ENCODE measurements around the gene OR2D3.

DNA sequence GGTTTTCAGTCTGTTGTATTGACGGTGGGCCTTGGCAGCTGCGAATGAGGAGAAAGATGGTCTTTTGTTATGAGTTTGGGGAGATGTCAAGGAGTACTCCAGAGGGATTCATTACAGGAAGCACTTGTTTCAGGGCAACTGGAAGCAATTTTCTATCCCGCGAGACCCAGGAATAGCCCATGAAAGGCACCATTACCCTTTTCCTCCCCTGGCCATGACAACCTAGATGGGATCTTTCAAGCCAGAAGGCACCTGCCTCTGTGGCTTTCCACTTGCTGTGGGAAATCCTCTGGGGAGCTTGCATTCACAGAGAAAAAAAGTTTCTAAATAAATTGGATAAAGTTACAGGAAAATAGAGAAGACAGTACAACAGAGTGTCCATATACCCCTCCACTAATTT, 8.1 kb downstream of the OR2D3 start:
- TF ChIP-seq POLR2A (IDR thresholded peaks at IDR 0.05) (no peak), POLR2AphosphoS5 (IDR thresholded peaks at IDR 0.05) (no peak)
- TF ChIP-seq, protein P1, sequence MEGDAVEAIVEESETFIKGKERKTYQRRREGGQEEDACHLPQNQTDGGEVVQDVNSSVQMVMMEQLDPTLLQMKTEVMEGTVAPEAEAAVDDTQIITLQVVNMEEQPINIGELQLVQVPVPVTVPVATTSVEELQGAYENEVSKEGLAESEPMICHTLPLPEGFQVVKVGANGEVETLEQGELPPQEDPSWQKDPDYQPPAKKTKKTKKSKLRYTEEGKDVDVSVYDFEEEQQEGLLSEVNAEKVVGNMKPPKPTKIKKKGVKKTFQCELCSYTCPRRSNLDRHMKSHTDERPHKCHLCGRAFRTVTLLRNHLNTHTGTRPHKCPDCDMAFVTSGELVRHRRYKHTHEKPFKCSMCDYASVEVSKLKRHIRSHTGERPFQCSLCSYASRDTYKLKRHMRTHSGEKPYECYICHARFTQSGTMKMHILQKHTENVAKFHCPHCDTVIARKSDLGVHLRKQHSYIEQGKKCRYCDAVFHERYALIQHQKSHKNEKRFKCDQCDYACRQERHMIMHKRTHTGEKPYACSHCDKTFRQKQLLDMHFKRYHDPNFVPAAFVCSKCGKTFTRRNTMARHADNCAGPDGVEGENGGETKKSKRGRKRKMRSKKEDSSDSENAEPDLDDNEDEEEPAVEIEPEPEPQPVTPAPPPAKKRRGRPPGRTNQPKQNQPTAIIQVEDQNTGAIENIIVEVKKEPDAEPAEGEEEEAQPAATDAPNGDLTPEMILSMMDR (IDR thresholded peaks at IDR 0.05 in 8 of 11, conservative IDR thresholded peaks at IDR 0.05 in 3 of 11), result no peak

Measured in spleen (tissue), 7 donors.